ENCODE measurements around the gene ATP10B. TPM values are rescaled to one million over a fixed set of nuclear protein-coding genes. Genes with fewer than 3 reads are reported as not detected.

The ATP10B gene
- total and polyA plus RNA-seq, 2 of the 8 experiments (the other 6 are each of a cell fraction or from before 2014, with no cell fraction given): 0.06 to 0.11 TPM

DNA sequence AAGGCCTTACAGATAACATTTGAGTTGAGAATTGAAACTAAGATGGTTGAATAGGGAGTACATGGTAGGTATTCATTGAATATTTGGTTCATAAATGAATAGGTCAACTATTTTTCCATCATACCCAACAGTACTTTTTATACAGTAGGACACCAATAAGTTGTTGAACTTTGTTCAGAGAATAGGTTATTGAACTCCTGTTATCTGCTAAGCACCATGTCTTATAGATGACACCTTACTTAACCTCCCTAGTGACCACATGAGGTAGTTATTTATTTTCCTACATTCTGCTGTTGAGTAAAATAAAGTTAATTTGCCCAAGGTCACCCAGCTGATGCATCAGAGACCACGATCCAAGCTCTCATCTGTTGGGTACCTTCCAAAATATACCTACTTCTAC lies 49.6 kb upstream of the ATP10B start:
- WGBS, 2 experiments (ENCODE audit: extremely low coverage in 1 of 2, insufficient coverage in 1 of 2, insufficient read length in 1 of 2, insufficient replicate concordance in 2 of 2, low coverage in 1 of 2, low lambda C conversion rate in 2 of 2, missing lambda C conversion rate in 1 of 2): 89% methylated on average over 1 of the region's 1 CpG; no CpG with 5 or more reads in 1 of the 2 experiments
- CTCF ChIA-PET (ENCODE audit: partially characterized antibody): interaction anchor here (0.6 kb wide), 1 partner anchor 59 kb away, joined by 3 read pairs; no protein-coding TSS in a partner anchor
- H4K5ac ChIP-seq (ENCODE audit: insufficient read length, low read depth, low read length): no peak overlapping the region

More for the DNA sequence above, 49.6 kb upstream of the ATP10B start:
- H2BK12ac ChIP-seq (ENCODE audit: low read depth, low read length): no peak overlapping the region
- H3K4me3 ChIP-seq (ENCODE audit: extremely low read depth in 1 of 4, insufficient read depth in 2 of 4, low read depth in 3 of 4, low read length in 4 of 4): no peak overlapping the region
- H4K20me1 ChIP-seq (replicated peaks in 1 of 2; ENCODE audit: control insufficient read depth in 1 of 2, insufficient read depth in 2 of 2, low read length in 2 of 2): no peaks in the 10 kb centered on the region
- no peak overlapping the region for H2BK120ac ChIP-seq (replicated peaks; ENCODE audit: low read depth, low read length)
- FAIRE-seq (no peak), DNase-seq (ENCODE audit: low read depth in 1 of 2, low spot score in 2 of 2) (no peak)
- no peaks in the 10 kb centered on the region for H3K23me2 ChIP-seq (ENCODE audit: low read depth, low read length)
- H2AK5ac ChIP-seq (ENCODE audit: low read depth, low read length): no peak overlapping the region
- no peaks in the 10 kb centered on the region for H3K4me1 ChIP-seq (replicated peaks in 1 of 4; ENCODE audit: control insufficient read depth in 3 of 4, insufficient read depth in 4 of 4, low read length in 3 of 4)
- no peak overlapping the region for H2AFZ ChIP-seq (ENCODE audit: low read length)
- H3K4ac ChIP-seq (replicated peaks; ENCODE audit: insufficient read length, low read depth, low read length): no peak overlapping the region
- no peaks in the 10 kb centered on the region for H3K79me1 ChIP-seq (ENCODE audit: low read depth, low read length)
- H3K36me3 ChIP-seq (ENCODE audit: control insufficient read depth in 2 of 4, insufficient read depth in 4 of 4, low read length in 3 of 4): no peaks in the 10 kb centered on the region
- H3K9ac ChIP-seq (replicated peaks in 1 of 4; ENCODE audit: extremely low read depth in 1 of 4, low read depth in 3 of 4, low read length in 3 of 4): no peak overlapping the region
- no peak overlapping the region for H4K8ac ChIP-seq (ENCODE audit: extremely low read depth, insufficient read depth, low read length)
- no peak overlapping the region for H3K18ac ChIP-seq (ENCODE audit: extremely low read depth, low read length)
- POLR2A ChIA-PET (ENCODE audit: partially characterized antibody): no interaction called here
- H3K27me3 ChIP-seq (replicated peaks in 1 of 4; ENCODE audit: control insufficient read depth in 3 of 4, extremely low read depth in 1 of 4, insufficient read depth in 3 of 4, low read length in 3 of 4): no peaks in the 10 kb centered on the region
- no peak overlapping the region for H2BK5ac ChIP-seq (ENCODE audit: low read depth, low read length)
- H3K27ac ChIP-seq (ENCODE audit: low read depth, low read length): no peak overlapping the region
- no peak overlapping the region for H3K56ac ChIP-seq (replicated peaks; ENCODE audit: insufficient read length, low read depth, low read length)
- H3K9me3 ChIP-seq (ENCODE audit: insufficient read depth in 2 of 2, low read depth in 1 of 2, low read length in 1 of 2): no peaks in the 10 kb centered on the region
- no peak overlapping the region for H2BK15ac ChIP-seq (ENCODE audit: low read length)
- no peak overlapping the region for H3K4me2 ChIP-seq (ENCODE audit: insufficient read depth in 1 of 2, low read depth in 2 of 2, low read length in 2 of 2)
- H3K79me2 ChIP-seq (ENCODE audit: control insufficient read depth in 1 of 2, insufficient read depth in 2 of 2, low read length in 2 of 2): no peaks in the 10 kb centered on the region
- H3K14ac ChIP-seq (ENCODE audit: insufficient read length): no peak overlapping the region
- H3K23ac ChIP-seq (ENCODE audit: insufficient read length): no peak overlapping the region
- H4K91ac ChIP-seq (replicated peaks; ENCODE audit: insufficient read length, low read length): no peak overlapping the region
- no peak overlapping the region for H2BK20ac ChIP-seq (ENCODE audit: low read length)
- TF ChIP-seq YY1 (IDR thresholded peaks at IDR 0.05; ENCODE audit: low read depth, low read length): no peak
- TF ChIP-seq, protein P1, sequence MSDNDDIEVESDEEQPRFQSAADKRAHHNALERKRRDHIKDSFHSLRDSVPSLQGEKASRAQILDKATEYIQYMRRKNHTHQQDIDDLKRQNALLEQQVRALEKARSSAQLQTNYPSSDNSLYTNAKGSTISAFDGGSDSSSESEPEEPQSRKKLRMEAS (IDR thresholded peaks at IDR 0.05): no peak
- TF ChIP-seq POLR2AphosphoS5 (IDR thresholded peaks at IDR 0.05; ENCODE audit: low read depth, low read length): no peak
- no peak for TF ChIP-seq KDM5A (IDR thresholded peaks at IDR 0.05; ENCODE audit: low read length)
- TF ChIP-seq SUZ12 (IDR thresholded peaks at IDR 0.05; ENCODE audit: low read length): no peak
- no peak for TF ChIP-seq EZH2 (IDR thresholded peaks at IDR 0.05; ENCODE audit: low read depth, low read length, severe bottlenecking)
- no peak for TF ChIP-seq GABPA (IDR thresholded peaks at IDR 0.05; ENCODE audit: borderline replicate concordance, insufficient read depth, low read length)
- TF ChIP-seq HDAC2 (IDR thresholded peaks at IDR 0.05; ENCODE audit: borderline replicate concordance in 1 of 2, low read depth in 2 of 2, low read length in 2 of 2): no peak
- no peak for TF ChIP-seq NRF1 (IDR thresholded peaks at IDR 0.05; ENCODE audit: low read depth, low read length)
- TF ChIP-seq CHD2 (IDR thresholded peaks at IDR 0.05; ENCODE audit: low read length): no peak
- no peak for TF ChIP-seq CEBPB (IDR thresholded peaks at IDR 0.05; ENCODE audit: low read depth, low read length)
- no peak for TF ChIP-seq SIN3A (conservative IDR thresholded peaks at IDR 0.05 in 1 of 2, IDR thresholded peaks at IDR 0.05 in 1 of 2; ENCODE audit: low read depth in 1 of 2, low read length in 2 of 2)
- TF ChIP-seq CTBP2 (IDR thresholded peaks at IDR 0.05; ENCODE audit: borderline replicate concordance, insufficient read depth, insufficient read length, low read length): no peak

All from H1 (cell line).